Measurements from ENCODE around the gene MACROD2.

- no peak for TF ChIP-seq EP300 (IDR thresholded peaks at IDR 0.05)
- TF ChIP-seq, protein P1, sequence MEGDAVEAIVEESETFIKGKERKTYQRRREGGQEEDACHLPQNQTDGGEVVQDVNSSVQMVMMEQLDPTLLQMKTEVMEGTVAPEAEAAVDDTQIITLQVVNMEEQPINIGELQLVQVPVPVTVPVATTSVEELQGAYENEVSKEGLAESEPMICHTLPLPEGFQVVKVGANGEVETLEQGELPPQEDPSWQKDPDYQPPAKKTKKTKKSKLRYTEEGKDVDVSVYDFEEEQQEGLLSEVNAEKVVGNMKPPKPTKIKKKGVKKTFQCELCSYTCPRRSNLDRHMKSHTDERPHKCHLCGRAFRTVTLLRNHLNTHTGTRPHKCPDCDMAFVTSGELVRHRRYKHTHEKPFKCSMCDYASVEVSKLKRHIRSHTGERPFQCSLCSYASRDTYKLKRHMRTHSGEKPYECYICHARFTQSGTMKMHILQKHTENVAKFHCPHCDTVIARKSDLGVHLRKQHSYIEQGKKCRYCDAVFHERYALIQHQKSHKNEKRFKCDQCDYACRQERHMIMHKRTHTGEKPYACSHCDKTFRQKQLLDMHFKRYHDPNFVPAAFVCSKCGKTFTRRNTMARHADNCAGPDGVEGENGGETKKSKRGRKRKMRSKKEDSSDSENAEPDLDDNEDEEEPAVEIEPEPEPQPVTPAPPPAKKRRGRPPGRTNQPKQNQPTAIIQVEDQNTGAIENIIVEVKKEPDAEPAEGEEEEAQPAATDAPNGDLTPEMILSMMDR (IDR thresholded peaks at IDR 0.05): no peak
Observed at GRCh38 chr20:15535863-15536262, 1540.5 kb downstream of the MACROD2 start.

Data from suprapubic skin (tissue), 3 donors.